Astrocyte of the cerebellum (primary cell): ENCODE data around the gene TCHH.

Experiments
- DNase-seq: peaks from one replicate; pipeline ENCODE4 v3.0.0-alpha.2; 2011; ENCODE audit warnings: low read depth
- H3K4me3 ChIP-seq: 2 replicates; pipeline ENCODE4 v1.5.1; 2011; ENCODE audit warnings: mild to moderate bottlenecking, low read depth, low read length, moderate library complexity
- in situ Hi-C: cut with HindIII; loops from 2 replicates; pipeline ENCODE4 v1.10.0; 2017; ENCODE audit warnings: low sequenced_read_pairs
- TF ChIP-seq, protein P1 (sequence below): IDR thresholded peaks from 2 replicates; pipeline ENCODE4 v1.5.1; 2012; ENCODE audit warnings: low read length, low read depth, moderate library complexity, mild to moderate bottlenecking; ENCODE audit errors: missing control alignments

TCHH gene, protein sequence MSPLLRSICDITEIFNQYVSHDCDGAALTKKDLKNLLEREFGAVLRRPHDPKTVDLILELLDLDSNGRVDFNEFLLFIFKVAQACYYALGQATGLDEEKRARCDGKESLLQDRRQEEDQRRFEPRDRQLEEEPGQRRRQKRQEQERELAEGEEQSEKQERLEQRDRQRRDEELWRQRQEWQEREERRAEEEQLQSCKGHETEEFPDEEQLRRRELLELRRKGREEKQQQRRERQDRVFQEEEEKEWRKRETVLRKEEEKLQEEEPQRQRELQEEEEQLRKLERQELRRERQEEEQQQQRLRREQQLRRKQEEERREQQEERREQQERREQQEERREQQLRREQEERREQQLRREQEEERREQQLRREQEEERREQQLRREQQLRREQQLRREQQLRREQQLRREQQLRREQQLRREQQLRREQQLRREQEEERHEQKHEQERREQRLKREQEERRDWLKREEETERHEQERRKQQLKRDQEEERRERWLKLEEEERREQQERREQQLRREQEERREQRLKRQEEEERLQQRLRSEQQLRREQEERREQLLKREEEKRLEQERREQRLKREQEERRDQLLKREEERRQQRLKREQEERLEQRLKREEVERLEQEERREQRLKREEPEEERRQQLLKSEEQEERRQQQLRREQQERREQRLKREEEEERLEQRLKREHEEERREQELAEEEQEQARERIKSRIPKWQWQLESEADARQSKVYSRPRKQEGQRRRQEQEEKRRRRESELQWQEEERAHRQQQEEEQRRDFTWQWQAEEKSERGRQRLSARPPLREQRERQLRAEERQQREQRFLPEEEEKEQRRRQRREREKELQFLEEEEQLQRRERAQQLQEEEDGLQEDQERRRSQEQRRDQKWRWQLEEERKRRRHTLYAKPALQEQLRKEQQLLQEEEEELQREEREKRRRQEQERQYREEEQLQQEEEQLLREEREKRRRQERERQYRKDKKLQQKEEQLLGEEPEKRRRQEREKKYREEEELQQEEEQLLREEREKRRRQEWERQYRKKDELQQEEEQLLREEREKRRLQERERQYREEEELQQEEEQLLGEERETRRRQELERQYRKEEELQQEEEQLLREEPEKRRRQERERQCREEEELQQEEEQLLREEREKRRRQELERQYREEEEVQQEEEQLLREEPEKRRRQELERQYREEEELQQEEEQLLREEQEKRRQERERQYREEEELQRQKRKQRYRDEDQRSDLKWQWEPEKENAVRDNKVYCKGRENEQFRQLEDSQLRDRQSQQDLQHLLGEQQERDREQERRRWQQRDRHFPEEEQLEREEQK (N-terminal part only)

GRCh38 chr1:152115344-152115743 lies at the start of gene TCHH:
Gene TCHH (minus strand): TSS chr1:152115444. CDS start chr1:152114080, 1,364 bp downstream.
- DNase-seq = no peak
- no peak within 1 kb of the TSS for H3K4me3 ChIP-seq
- TF ChIP-seq, protein P1, sequence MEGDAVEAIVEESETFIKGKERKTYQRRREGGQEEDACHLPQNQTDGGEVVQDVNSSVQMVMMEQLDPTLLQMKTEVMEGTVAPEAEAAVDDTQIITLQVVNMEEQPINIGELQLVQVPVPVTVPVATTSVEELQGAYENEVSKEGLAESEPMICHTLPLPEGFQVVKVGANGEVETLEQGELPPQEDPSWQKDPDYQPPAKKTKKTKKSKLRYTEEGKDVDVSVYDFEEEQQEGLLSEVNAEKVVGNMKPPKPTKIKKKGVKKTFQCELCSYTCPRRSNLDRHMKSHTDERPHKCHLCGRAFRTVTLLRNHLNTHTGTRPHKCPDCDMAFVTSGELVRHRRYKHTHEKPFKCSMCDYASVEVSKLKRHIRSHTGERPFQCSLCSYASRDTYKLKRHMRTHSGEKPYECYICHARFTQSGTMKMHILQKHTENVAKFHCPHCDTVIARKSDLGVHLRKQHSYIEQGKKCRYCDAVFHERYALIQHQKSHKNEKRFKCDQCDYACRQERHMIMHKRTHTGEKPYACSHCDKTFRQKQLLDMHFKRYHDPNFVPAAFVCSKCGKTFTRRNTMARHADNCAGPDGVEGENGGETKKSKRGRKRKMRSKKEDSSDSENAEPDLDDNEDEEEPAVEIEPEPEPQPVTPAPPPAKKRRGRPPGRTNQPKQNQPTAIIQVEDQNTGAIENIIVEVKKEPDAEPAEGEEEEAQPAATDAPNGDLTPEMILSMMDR = no peak
- in situ Hi-C loops = no loop called here

GRCh38 chr1:152164517-152165136 lies 49.4 kb upstream of the TCHH start:
- H3K4me3 ChIP-seq = no peak overlapping the region
- in situ Hi-C loops = no loop called here
- no peak for DNase-seq
- TF ChIP-seq, protein P1 = no peak

DNA sequence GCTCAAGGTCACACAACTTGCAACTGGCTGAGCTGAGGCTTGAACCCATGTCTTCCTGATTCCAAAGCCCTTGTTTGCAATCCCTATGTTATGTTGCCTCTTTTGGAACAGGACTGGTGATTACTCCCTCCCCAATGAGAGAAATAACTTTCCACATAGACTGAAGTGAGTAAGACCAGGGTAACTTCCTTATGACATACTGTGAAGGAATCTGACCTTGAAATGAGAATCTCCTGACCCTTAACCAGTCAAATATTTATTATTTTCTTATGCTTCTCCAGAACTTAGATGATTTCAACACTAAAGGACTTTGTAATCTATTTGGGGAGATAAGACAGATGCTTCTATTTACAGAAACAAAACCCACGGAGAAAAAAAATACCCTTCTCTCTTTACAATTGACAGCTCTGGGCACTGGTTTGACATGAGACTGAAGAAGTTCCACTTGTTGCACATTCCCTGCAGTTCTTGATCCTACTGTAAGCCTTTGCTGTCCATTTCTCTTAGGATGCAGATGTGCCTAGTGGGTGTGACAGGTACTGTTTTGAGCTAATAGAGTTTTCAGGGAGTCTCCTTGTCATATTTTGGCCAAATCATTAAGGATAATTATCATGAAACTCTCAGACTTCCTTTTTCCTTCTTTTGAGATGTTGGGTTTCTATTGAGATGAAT lies 47.7 kb upstream of the TCHH start:
- TF ChIP-seq, protein P1 = no peak
- H3K4me3 ChIP-seq = no peak overlapping the region
- in situ Hi-C loops = no loop called here
- no peak for DNase-seq

- in situ Hi-C loops = no loop called here
- TF ChIP-seq, protein P1 = no peak
- H3K4me3 ChIP-seq = no peak overlapping the region
- DNase-seq = no peak
Measured at GRCh38 chr1:152160576-152160975, 45.3 kb upstream of the TCHH start.

DNA sequence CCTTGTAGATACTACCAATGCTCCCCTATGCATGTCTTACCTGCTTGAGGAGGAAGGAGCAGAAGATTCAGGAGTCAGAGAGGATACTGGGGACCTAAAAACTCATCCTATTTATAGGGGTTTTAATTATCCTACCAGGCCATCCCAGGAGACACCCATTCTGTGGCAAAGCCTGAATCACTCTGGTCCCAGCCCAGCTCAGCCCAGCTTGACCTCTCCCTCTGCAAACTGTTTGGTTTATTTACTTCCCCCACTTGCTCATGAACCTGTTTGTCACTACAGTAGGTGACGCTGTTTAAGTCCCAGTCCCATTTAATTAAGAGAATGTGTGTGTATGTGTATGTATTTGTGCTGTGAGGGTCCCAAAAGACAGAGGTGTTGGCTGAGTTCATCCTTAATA lies 43.9 kb upstream of the TCHH start, which contains the start of gene RPTN:
Gene RPTN, minus strand, starts transcription at position 85 of the 400 bp plus-strand sequence. CDS start 1,339 bp downstream, outside the sequence.
- H3K4me3 ChIP-seq = no peak within 1 kb of the TSS
- TF ChIP-seq, protein P1 = no peak
- in situ Hi-C loops = no loop called here
- no peak for DNase-seq
